H1 (cell line): ENCODE results near the gene ZNF451. TPM values are rescaled to one million over a fixed set of nuclear protein-coding genes. Genes with fewer than 3 reads are reported as not detected.

Experiments used
- CEBPB ChIP-seq: IDR thresholded peaks from 2 replicates; pipeline ENCODE4 v1.6.1; 2012; ENCODE audit warnings: low read depth, low read length
- CHD7 ChIP-seq: fragments of 300-600 bp; sonication (generic); IDR thresholded peaks from 2 replicates; pipeline ENCODE4 v1.7.1; 2012; ENCODE audit warnings: low read length, moderate library complexity, mild to moderate bottlenecking, inconsistent platforms; ENCODE audit not compliant: insufficient replicate concordance
- CTBP2 ChIP-seq: IDR thresholded peaks from 2 replicates; pipeline ENCODE4 v1.7.0; 2011; ENCODE audit warnings: borderline replicate concordance, mild to moderate bottlenecking, moderate library complexity, mixed read lengths, low read length; ENCODE audit not compliant: insufficient read depth, insufficient read length
- FOSL1 ChIP-seq: IDR thresholded peaks from 2 replicates; pipeline ENCODE4 v1.6.1; 2011; ENCODE audit warnings: mild to moderate bottlenecking, low read depth, low read length, moderate library complexity; ENCODE audit not compliant: insufficient read depth
- KDM1A ChIP-seq: fragments of 200-600, 300-600 bp; sonication (generic); IDR thresholded peaks from 2 replicates; pipeline ENCODE4 v1.7.1; 2016; ENCODE audit warnings: mild to moderate bottlenecking, low read length, borderline replicate concordance
- NRF1 ChIP-seq: IDR thresholded peaks from 2 replicates; pipeline ENCODE4 v1.6.1; 2011; ENCODE audit warnings: mild to moderate bottlenecking, low read depth, low read length, improper control_type of control experiment
- RBBP5 ChIP-seq: IDR thresholded peaks from 2 replicates; pipeline ENCODE4 v1.7.1; 2012; ENCODE audit warnings: low read depth, mild to moderate bottlenecking, inconsistent platforms, low read length, moderate library complexity, borderline replicate concordance
- SAP30 ChIP-seq: fragments of 300-600 bp; sonication (generic); IDR thresholded peaks from 2 replicates; pipeline ENCODE4 v1.7.1; 2012; ENCODE audit warnings: low read length, moderate library complexity, mild to moderate bottlenecking, inconsistent platforms; ENCODE audit not compliant: insufficient read depth, insufficient replicate concordance
- SIN3A ChIP-seq, 2 experiments: IDR thresholded peaks in 1 of 2; conservative IDR thresholded peaks in 1 of 2; 2 replicates each; pipeline ENCODE4 v1.6.1; 2011 to 2012; ENCODE audit warnings: low read length in 2 of 2, improper control_type of control experiment in 1 of 2, low read depth in 1 of 2, mild to moderate bottlenecking in 1 of 2
- SP4 ChIP-seq: IDR thresholded peaks from 2 replicates; pipeline ENCODE4 v1.6.1; 2012; ENCODE audit warnings: low read length, inconsistent platforms
- SUZ12 ChIP-seq: fragments of 200-600 bp; sonication (generic); IDR thresholded peaks from 2 replicates; pipeline ENCODE4 v1.6.1; 2012; ENCODE audit warnings: mild to moderate bottlenecking, inconsistent platforms, low read length, moderate library complexity, mixed read lengths
- TBP ChIP-seq: IDR thresholded peaks from 2 replicates; pipeline ENCODE4 v1.6.1; 2011; ENCODE audit warnings: low read depth, low read length, improper control_type of control experiment
- polyA plus RNA-seq, 7 experiments: library from polyadenylated mRNA; depleted of rRNA in 3 of 7; stranded (reverse) in 5 of 7; unstranded in 2 of 7; fragments of >200 nt in 5 of 7; fragments of 200-250 nt in 2 of 7; gene quantifications; 1 replicate in 5 of 7; 2 replicates in 1 of 7; 4 replicates in 1 of 7; pipeline versions ENCODE4 v1.2.1 to v1.2.3, GENCODE V29; 2011 to 2013; ENCODE audit warnings: missing spikeins in 2 of 7, mixed read lengths in 2 of 7
- total RNA-seq: library from RNA; stranded (reverse); fragmentation: NEBNext Ultra II Directional; extraction: Animal tissue kit (Norgen Biotek cat#: 25700); gene quantifications from 2 replicates; pipeline ENCODE4 v1.2.1, GENCODE V29; 2021

The ZNF451 gene
- total and polyA plus RNA-seq, 2 of the 8 experiments (the other 6 are each of a cell fraction or from before 2014, with no cell fraction given) = 10.7 to 56.8 TPM

GRCh38 chr6:57180596-57180995 lies 90.6 kb downstream of the ZNF451 start (continued):
- no peak for TF ChIP-seq CHD7
- no peak for TF ChIP-seq KDM1A
- TF ChIP-seq FOSL1 = no peak
- TF ChIP-seq RBBP5 = no peak
- no peak for TF ChIP-seq SAP30
- TF ChIP-seq SP4 = no peak
- no peak for TF ChIP-seq CTBP2
- no peak for TF ChIP-seq SUZ12
- TF ChIP-seq SIN3A (conservative IDR thresholded peaks at IDR 0.05 in 1 of 2, IDR thresholded peaks at IDR 0.05 in 1 of 2; ENCODE audit: low read depth in 1 of 2, low read length in 2 of 2) = no peak
- TF ChIP-seq TBP = no peak
- TF ChIP-seq NRF1 = no peak
- no peak for TF ChIP-seq CEBPB
